Osteocyte (in vitro differentiated cells): ENCODE data around the gene APPL1. TPM values are rescaled to one million over a fixed set of nuclear protein-coding genes. Genes with fewer than 3 reads are reported as not detected.

Experiments
- DNase-seq: peaks from one replicate; pipeline ENCODE4 v3.0.0; 2021; ENCODE audit warnings: mixed read lengths; ENCODE audit not compliant: unreplicated experiment; ENCODE audit errors: extremely low spot score
- H3K27ac Mint-ChIP-seq: one replicate; pipeline ENCODE4 v1.8.0; 2021; ENCODE audit warnings: mild to moderate bottlenecking, mixed read lengths; ENCODE audit not compliant: unreplicated experiment
- H3K27me3 Mint-ChIP-seq: one replicate; pipeline ENCODE4 v1.8.0; 2021; ENCODE audit warnings: mixed read lengths; ENCODE audit not compliant: unreplicated experiment
- H3K36me3 Mint-ChIP-seq: one replicate; pipeline ENCODE4 v1.8.0; 2021; ENCODE audit warnings: mixed read lengths; ENCODE audit not compliant: unreplicated experiment
- H3K4me1 Mint-ChIP-seq: one replicate; pipeline ENCODE4 v1.8.0; 2021; ENCODE audit warnings: mixed read lengths; ENCODE audit not compliant: unreplicated experiment
- H3K4me3 Mint-ChIP-seq: one replicate; pipeline ENCODE4 v1.8.0; 2021; ENCODE audit warnings: mild to moderate bottlenecking, moderate library complexity, mixed read lengths; ENCODE audit not compliant: unreplicated experiment
- H3K9me3 Mint-ChIP-seq: one replicate; pipeline ENCODE4 v1.8.0; 2021; ENCODE audit warnings: mixed read lengths; ENCODE audit not compliant: unreplicated experiment
- CTCF ChIP-seq: fragments of 200-600 bp; sonication (generic); IDR thresholded peaks from 2 replicates; pipeline ENCODE4 v1.5.0; 2021; ENCODE audit warnings: antibody characterized with exemption, mild to moderate bottlenecking, moderate library complexity
- total RNA-seq: library from RNA; stranded (reverse); gene quantifications from 2 replicates; pipeline ENCODE4 v1.2.1, GENCODE V29; 2021

APPL1 gene
- total RNA-seq, 1 donor from 2014 or later = 36.2 TPM

GRCh38 chr3:57244946-57245345 lies 17.4 kb downstream of the APPL1 start:
- TF ChIP-seq CTCF = no peak
- H3K36me3 Mint-ChIP-seq = peaks cover 64% of the 10 kb centered on the region
- no peak overlapping the region for H3K4me3 Mint-ChIP-seq
- no peak for DNase-seq
- no peaks in the 10 kb centered on the region for H3K27me3 Mint-ChIP-seq
- H3K4me1 Mint-ChIP-seq = no peaks in the 10 kb centered on the region
- H3K9me3 Mint-ChIP-seq = no peaks in the 10 kb centered on the region
- no peak overlapping the region for H3K27ac Mint-ChIP-seq

- no peak overlapping the region for H3K4me3 Mint-ChIP-seq
- no peak for DNase-seq
- no peaks in the 10 kb centered on the region for H3K27me3 Mint-ChIP-seq
- no peaks in the 10 kb centered on the region for H3K9me3 Mint-ChIP-seq
- no peak overlapping the region for H3K27ac Mint-ChIP-seq
- H3K36me3 Mint-ChIP-seq = peaks cover 38% of the 10 kb centered on the region
- no peak for TF ChIP-seq CTCF
- H3K4me1 Mint-ChIP-seq = peaks cover 11% of the 10 kb centered on the region
Observed at GRCh38 chr3:57252404-57252803, 24.9 kb downstream of the APPL1 start.

GRCh38 chr3:57256844-57257243 lies 29.3 kb downstream of the APPL1 start:
- Mint-ChIP-seq H3K4me1 (peaks cover 11% of the 10 kb centered on the region), H3K36me3 (peaks cover 44% of the 10 kb centered on the region), H3K27ac (no peak overlapping the region), H3K4me3 (no peak overlapping the region), H3K27me3 (no peaks in the 10 kb centered on the region), H3K9me3 (no peaks in the 10 kb centered on the region)
- TF ChIP-seq CTCF = no peak
- no peak for DNase-seq

GRCh38 chr3:57257678-57258077 lies 30.1 kb downstream of the APPL1 start:
- H3K27me3 Mint-ChIP-seq = no peaks in the 10 kb centered on the region

GRCh38 chr3:57261119-57261518 lies 33.6 kb downstream of the APPL1 start:
- H3K36me3 Mint-ChIP-seq = peaks cover 68% of the 10 kb centered on the region
- peaks cover 20% of the 10 kb centered on the region for H3K9me3 Mint-ChIP-seq
- no peak overlapping the region for H3K4me3 Mint-ChIP-seq
- no peak for DNase-seq
- no peak for TF ChIP-seq CTCF
- peaks cover 4% of the 10 kb centered on the region for H3K4me1 Mint-ChIP-seq
- H3K27ac Mint-ChIP-seq = no peak overlapping the region
- no peaks in the 10 kb centered on the region for H3K27me3 Mint-ChIP-seq

More at GRCh38 chr3:57257678-57258077, 30.1 kb downstream of the APPL1 start:
- no peak overlapping the region for H3K4me3 Mint-ChIP-seq
- TF ChIP-seq CTCF = no peak
- peaks cover 7% of the 10 kb centered on the region for H3K4me1 Mint-ChIP-seq
- no peak for DNase-seq
- H3K9me3 Mint-ChIP-seq = no peaks in the 10 kb centered on the region
- H3K36me3 Mint-ChIP-seq = peaks cover 45% of the 10 kb centered on the region
- no peak overlapping the region for H3K27ac Mint-ChIP-seq
